Activated T-helper 9 cell treated with anti-CD3 and anti-CD28 coated beads, Interleukin-2, amount 50 U/mL, for 16 hours (primary cell): ENCODE data around the gene TIMM17A.
"Not testable (repeated sequence)": the region's sequence is repeated elsewhere in the genome, so short reads cannot be mapped to it uniquely, and the experiment has no call there.

Experiments used
- DNase-seq: peaks from one replicate; pipeline ENCODE4 v3.0.0-alpha.2; 2020; ENCODE audit warnings: low read depth

TIMM17A gene

GRCh38 chr1:201940316-201940715, 15.0 kb upstream of the TIMM17A start:
- not testable (repeated sequence) for DNase-seq

- no peak for DNase-seq
Observed at GRCh38 chr1:201941420-201942128, 13.7 kb upstream of the TIMM17A start.

DNA sequence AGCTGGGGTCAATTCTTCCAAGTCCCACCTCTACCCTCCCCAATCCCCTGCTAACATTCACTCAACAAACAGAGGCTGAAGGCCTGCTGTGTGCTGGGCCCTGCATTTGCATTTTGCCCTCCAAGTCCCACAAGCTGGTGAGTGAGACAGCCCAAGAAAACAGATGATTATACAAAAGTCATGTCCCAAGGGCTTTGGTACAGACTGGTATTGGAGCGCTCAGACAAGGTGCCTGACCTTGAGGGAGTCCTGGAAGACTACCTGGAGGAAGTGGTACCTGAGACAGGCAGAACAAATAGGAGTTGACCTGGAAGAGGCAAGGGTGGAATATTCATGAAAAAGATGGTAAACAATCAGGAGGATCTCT, 13.2 kb upstream of the TIMM17A start:
- DNase-seq = no peak

GRCh38 chr1:201944002-201944401, 11.3 kb upstream of the TIMM17A start:
- no peak for DNase-seq

GRCh38 chr1:201944639-201945038, 10.7 kb upstream of the TIMM17A start:
- no peak for DNase-seq

GRCh38 chr1:201945157-201945556, 10.1 kb upstream of the TIMM17A start:
- DNase-seq = no peak

- no peak for DNase-seq
Observed at GRCh38 chr1:201945863-201946223, 9.5 kb upstream of the TIMM17A start.

GRCh38 chr1:201946224-201946908, 8.9 kb upstream of the TIMM17A start, which contains the start of gene LMOD1:
TSS of gene LMOD1 (minus strand) at chr1:201946548. CDS start at chr1:201946340, 208 bp downstream.
- no peak for DNase-seq

DNA sequence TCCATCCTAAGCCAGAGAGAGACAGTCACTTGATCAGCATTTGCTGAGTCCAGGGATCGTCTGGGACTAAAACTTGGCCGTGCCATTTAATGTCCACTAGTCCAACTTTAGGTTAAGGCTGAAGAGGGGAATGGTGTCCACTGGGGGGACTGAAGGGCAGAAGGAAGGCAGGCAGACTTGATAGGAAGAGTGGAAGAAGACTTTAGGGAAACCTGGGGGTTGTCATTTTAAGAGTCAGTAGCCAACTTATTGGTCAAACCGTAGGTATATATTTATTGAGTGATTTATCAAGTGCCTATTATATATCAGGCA, 7.7 kb upstream of the TIMM17A start:
- DNase-seq = no peak

DNA sequence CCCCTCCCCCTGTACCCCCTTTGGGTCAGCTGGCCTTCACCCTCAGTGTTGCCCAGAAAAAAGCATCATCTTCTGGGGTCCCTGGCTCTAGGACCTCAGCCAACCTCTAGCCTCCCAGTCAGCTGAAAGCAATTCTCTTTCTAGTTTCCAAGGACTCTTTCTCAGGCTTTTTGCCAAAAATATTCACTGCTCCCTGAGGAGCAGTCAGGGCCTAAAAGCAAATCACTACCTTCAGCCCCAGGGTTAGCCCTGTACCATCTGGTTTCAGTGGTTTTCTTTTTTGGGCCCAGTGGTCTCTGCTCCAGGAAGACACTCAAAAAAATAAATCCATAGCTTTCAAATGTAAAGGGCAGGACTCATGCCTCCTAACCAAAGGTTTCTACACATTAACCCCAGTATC, 5.8 kb upstream of the TIMM17A start:
- no peak for DNase-seq

DNA sequence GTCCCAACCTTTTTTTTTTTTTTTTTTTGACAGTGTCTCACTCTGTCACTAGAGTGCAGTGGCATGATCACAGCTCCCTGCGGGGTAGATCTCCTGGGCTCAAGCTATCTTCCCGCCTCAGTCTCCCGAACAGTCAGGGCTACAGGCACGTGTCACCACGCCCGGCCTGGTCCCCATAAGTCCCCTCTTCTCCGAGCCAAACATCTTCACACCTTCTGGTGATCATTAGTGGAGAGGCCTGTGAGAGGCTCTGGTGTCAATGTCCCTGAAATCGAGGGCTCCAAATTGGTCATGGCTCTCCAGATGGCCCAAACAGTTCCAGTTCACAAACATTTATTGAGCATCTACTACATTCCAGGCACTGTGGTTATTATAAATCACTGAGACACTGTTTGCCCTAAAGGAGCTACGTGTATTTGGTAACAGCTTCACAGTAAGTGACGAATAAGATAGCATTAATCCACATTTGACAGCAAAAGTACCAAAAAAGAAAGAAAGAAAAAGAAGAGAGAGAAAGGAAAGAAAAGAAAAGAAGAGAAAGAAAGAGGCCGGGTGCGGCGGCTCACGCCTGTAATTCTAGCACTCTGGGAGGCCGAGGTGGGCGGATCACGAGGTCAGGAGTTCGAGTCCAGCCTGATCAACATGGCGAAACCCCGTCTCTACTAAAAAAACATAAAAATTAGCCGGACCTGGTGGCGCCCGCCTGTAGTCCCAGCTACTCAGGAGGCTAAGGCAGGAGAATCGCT, 867 bp upstream of the TIMM17A start:
- no peak for DNase-seq

GRCh38 chr1:201955729-201956143, 433 bp downstream of the TIMM17A start:
- DNase-seq = no peak

- DNase-seq = no peak
Observed at GRCh38 chr1:201958348-201958747, 3.0 kb downstream of the TIMM17A start.

DNA sequence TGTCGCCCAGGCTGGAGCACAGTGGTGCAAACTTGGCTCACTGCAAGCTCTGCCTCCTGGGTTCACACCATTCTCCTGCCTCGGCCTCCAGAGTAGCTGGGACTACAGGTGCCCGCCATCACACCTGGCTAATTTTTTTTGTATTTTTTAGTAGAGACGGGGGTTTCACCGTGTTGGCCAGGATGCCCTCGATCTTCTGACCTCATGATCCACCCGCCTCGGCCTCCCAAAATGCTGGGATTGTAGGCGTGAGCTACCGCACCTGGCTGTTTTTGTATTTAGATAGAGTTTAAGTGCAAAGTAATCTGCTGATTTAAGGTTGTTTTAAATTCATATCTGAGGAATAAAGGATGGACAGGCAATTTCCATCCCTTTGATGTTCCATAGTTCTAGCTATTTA, 7.1 kb downstream of the TIMM17A start:
- not testable (repeated sequence) for DNase-seq

DNA sequence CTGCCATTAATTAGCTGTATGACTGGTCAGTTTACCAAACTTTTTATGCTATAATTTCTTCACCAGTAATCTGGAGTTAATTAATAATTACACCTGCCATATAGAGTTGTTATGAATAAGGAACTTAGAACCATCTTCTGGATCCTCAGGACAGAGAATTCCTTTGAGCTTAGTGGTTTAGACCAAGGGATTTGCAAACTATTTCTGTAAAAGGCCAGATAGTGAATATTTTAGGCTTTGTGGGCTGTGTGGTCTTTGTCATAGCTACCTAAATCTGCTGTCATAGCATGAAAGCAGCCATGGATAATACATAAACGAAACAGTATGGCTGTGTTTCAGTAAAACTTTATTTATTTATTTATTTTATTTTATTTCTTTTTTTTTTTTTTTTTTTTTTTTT, 9.0 kb downstream of the TIMM17A start:
- no peak for DNase-seq

GRCh38 chr1:201966171-201966570, 10.9 kb downstream of the TIMM17A start:
- no peak for DNase-seq

GRCh38 chr1:201968202-201968925, 13.1 kb downstream of the TIMM17A start:
- DNase-seq = no peak

DNA sequence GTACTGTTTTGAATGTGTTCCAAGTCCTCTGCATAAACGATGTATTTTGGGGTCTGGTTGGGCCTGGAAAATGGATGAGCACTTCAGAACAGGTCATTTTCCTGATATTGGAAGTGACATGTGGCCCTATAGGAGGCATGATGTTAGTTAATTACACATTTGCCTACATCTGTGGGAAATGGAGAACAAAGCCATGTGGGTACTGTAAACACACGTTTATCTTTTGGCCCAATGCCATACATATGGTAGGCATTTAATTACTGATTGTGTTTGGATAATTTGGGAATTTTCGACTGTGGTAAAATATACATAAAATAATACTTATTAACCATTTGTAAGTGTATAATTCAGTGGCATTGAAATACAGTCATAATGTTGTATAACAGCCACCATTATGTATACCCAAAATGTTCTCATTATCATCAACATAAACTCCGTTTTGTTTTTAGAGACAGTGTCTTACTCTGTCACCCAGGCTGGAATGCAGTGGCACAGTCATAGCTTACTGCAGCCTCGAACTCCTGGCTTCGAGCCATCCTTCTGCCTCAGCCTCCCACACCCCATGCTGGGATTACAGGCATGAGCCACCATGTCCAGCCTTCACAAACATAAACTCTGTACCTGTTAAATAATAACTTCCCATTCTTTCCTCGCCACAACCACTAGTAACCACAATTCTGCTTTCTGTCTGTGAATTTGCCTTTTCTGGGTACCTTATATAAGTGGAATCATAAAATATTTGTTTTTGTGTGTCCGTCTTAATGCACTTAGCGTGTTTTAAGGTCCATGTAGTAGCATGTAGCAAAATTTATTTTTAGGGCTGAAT, 15.2 kb downstream of the TIMM17A start:
- DNase-seq = no peak

GRCh38 chr1:201982082-201982622, 26.8 kb downstream of the TIMM17A start:
- DNase-seq = peak; percentile 54

GRCh38 chr1:201982623-201983379, 27.5 kb downstream of the TIMM17A start, which contains the start of gene RNPEP:
TSS of gene RNPEP (plus strand) at chr1:201982648. CDS start at chr1:201982667, 19 bp downstream.
- peak; percentile 45 for DNase-seq
